ENCODE data around the gene GRAMD2A.

The GRAMD2A gene

GRCh38 chr15:72175186-72176044 is 22.2 kb downstream of the GRAMD2A start:
- no peaks in the 10 kb centered on the region for H3K9me3 ChIP-seq (ENCODE audit: control insufficient read depth, insufficient read depth, low read depth, low read length)
- H3K27ac ChIP-seq (ENCODE audit: extremely low read depth, low read depth, low read length), result no peak overlapping the region

GRCh38 chr15:72174551-72175165 is 22.9 kb downstream of the GRAMD2A start:
- peaks cover 3% of the 10 kb centered on the region; the same call in 1 of the 2 replicates for H3K4me1 ChIP-seq (ENCODE audit: control insufficient read depth, insufficient read depth, low read length)
- H3K9me3 ChIP-seq (ENCODE audit: control insufficient read depth, insufficient read depth, low read depth, low read length), result no peaks in the 10 kb centered on the region
- POLR2A ChIA-PET, result no interaction called here
- no peak overlapping the region for H3K27ac ChIP-seq (ENCODE audit: extremely low read depth, low read depth, low read length)
- H3K4me3 ChIP-seq (ENCODE audit: low read depth, low read length), result no peak overlapping the region
- CTCF ChIA-PET, result interaction anchor here (0.7 to 1.0 kb wide), 2 partner anchors 16 to 18 kb away, joined by 3 to 6 read pairs; no protein-coding TSS in a partner anchor
- no peak for TF ChIP-seq ZNF341 (tag by site-specific recombination; IDR thresholded peaks at IDR 0.05; ENCODE audit: low read depth)
- TF ChIP-seq ZNF560 (tag by site-specific recombination; IDR thresholded peaks at IDR 0.05; ENCODE audit: borderline replicate concordance), result no peak
- 0 out of 2 replicates have a peak, but pooled peaks have one; percentile 21 for TF ChIP-seq ZFHX2 (tag by site-specific recombination; conservative IDR thresholded peaks at IDR 0.05)
- TF ChIP-seq SETDB1 (IDR thresholded peaks at IDR 0.05; ENCODE audit: insufficient read length, low read length), result no peak
- H3K36me3 ChIP-seq (ENCODE audit: control insufficient read depth in 2 of 2, insufficient read depth in 1 of 2, low read length in 2 of 2), result no peaks in the 10 kb centered on the region

More at GRCh38 chr15:72175186-72176044, 22.2 kb downstream of the GRAMD2A start:
- Histone ChIP-seq H3K36me3 (ENCODE audit: control insufficient read depth in 2 of 2, insufficient read depth in 1 of 2, low read length in 2 of 2) (no peaks in the 10 kb centered on the region), H3K4me1 (ENCODE audit: control insufficient read depth, insufficient read depth, low read length) (peaks cover 3% of the 10 kb centered on the region; the same call in 1 of the 2 replicates), H3K4me3 (ENCODE audit: low read depth, low read length) (no peak overlapping the region)
- ChIA-PET POLR2A (interaction anchor here (1.3 kb wide), 1 partner anchor 56 kb away, joined by 3 read pairs; the partner anchor contains the start of gene PKM), CTCF (interaction anchor here (0.7 to 1.0 kb wide), 2 partner anchors 17 to 19 kb away, joined by 3 to 6 read pairs; no protein-coding TSS in a partner anchor)
- TF ChIP-seq KLF16 (tag by site-specific recombination; IDR thresholded peaks at IDR 0.05) (no peak), ZIC2 (tag by site-specific recombination; IDR thresholded peaks at IDR 0.05) (peak; percentile 40; the same call in 1 of the 2 replicates), ZNF600 (tag by site-specific recombination; IDR thresholded peaks at IDR 0.05) (peak; percentile 39; the same call in 1 of the 2 replicates), ZNF16 (tag by site-specific recombination; IDR thresholded peaks at IDR 0.05; ENCODE audit: low read depth) (no peak)

- CTCF ChIA-PET, result interaction anchor here (1.0 kb wide), 1 partner anchor 15 kb away, joined by 6 read pairs; no protein-coding TSS in a partner anchor
- POLR2A ChIA-PET, result interaction anchor here (0.7 kb wide), 1 partner anchor 48 kb away, joined by 4 read pairs; no protein-coding TSS in a partner anchor
- Histone ChIP-seq H3K27ac (ENCODE audit: extremely low read depth, low read depth, low read length) (no peak overlapping the region), H3K36me3 (ENCODE audit: control insufficient read depth in 2 of 2, insufficient read depth in 1 of 2, low read length in 2 of 2) (no peaks in the 10 kb centered on the region), H3K9me3 (ENCODE audit: control insufficient read depth, insufficient read depth, low read depth, low read length) (no peaks in the 10 kb centered on the region), H3K4me3 (ENCODE audit: low read depth, low read length) (no peak overlapping the region), H3K4me1 (ENCODE audit: control insufficient read depth, insufficient read depth, low read length) (peaks cover 3% of the 10 kb centered on the region; the same call in 1 of the 2 replicates)
- no peak for TF ChIP-seq ZFP69B (tag by site-specific recombination; IDR thresholded peaks at IDR 0.05)
- TF ChIP-seq ZNF404 (tag by site-specific recombination; IDR thresholded peaks at IDR 0.05), result no peak
- TF ChIP-seq ZBTB44 (tag by site-specific recombination; IDR thresholded peaks at IDR 0.05), result no peak
- no peak for TF ChIP-seq HOXD13 (CRISPR knock-in tag; IDR thresholded peaks at IDR 0.05; ENCODE audit: borderline replicate concordance)
- TF ChIP-seq HOXC10 (CRISPR knock-in tag; IDR thresholded peaks at IDR 0.05), result no peak
- no peak for TF ChIP-seq ZNF211 (tag by site-specific recombination; IDR thresholded peaks at IDR 0.05; ENCODE audit: low read depth)
- no peak for TF ChIP-seq ZNF266 (tag by site-specific recombination; IDR thresholded peaks at IDR 0.05; ENCODE audit: low read depth)
- TF ChIP-seq ZNF677 (tag by site-specific recombination; IDR thresholded peaks at IDR 0.05), result no peak
- no peak for TF ChIP-seq ZNF311 (tag by site-specific recombination; IDR thresholded peaks at IDR 0.05; ENCODE audit: borderline replicate concordance)
- no peak for TF ChIP-seq ZNF768 (tag by site-specific recombination; IDR thresholded peaks at IDR 0.05)
- no peak for TF ChIP-seq ZNF785 (tag by site-specific recombination; IDR thresholded peaks at IDR 0.05)
- no peak for TF ChIP-seq ZNF449 (tag by site-specific recombination; IDR thresholded peaks at IDR 0.05)
- TF ChIP-seq ZNF391 (tag by site-specific recombination; IDR thresholded peaks at IDR 0.05; ENCODE audit: borderline replicate concordance, low read depth), result no peak
- no peak for TF ChIP-seq GFI1B (tag by site-specific recombination; IDR thresholded peaks at IDR 0.05)
- TF ChIP-seq ZNF223 (tag by site-specific recombination; IDR thresholded peaks at IDR 0.05), result no peak
- no peak for TF ChIP-seq ZNF560 (tag by site-specific recombination; IDR thresholded peaks at IDR 0.05; ENCODE audit: borderline replicate concordance)
- no peak for TF ChIP-seq ZSCAN18 (tag by site-specific recombination; IDR thresholded peaks at IDR 0.05)
These were observed 23.6 kb downstream of the GRAMD2A start for GRCh38 chr15:72173864-72174550.

Data from HEK293 (cell line).